ENCODE data around the gene PRLHR.

GRCh38 chr10:118607768-118608354, 12.4 kb upstream of the PRLHR start:
- TF ChIP-seq GABPA (IDR thresholded peaks at IDR 0.05; ENCODE audit: low read depth) (no peak), CTCF (IDR thresholded peaks at IDR 0.05; ENCODE audit: insufficient read depth, low read length) (no peak), POLR2AphosphoS5 (IDR thresholded peaks at IDR 0.05; ENCODE audit: low read depth) (no peak)
